ENCODE results near the gene CASQ1.

Gene CASQ1

DNA sequence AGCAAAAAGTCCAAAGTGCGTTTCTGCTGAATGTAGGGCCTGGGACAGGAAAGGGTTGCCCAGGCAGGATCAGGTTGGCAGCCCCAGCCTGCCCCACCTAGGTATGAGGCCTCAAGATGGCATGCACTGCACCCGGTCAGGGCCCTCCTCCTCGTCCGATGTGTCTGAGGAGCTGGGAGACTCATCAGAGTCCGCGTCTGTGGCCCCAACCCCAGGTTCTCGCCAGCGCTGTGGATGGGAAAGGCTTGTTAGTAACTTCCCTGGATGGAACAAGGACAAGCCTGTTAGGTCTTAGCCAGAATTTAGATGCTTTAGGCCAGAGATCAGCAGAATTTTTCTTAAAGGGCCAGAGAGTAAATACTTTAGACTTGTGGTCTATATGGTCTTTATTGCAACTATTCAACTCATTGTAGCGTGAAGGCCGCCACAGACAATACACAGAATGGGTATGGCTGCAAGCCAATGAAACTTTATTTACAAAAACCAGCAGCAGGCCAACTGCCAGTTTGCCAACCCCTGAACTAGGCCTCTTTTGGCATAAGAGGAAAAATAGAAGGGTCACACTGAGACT, 27.2 kb downstream of the CASQ1 start:
- no peak for DNase-seq (ENCODE audit: low read depth, low spot score)
- H3K9me3 ChIP-seq (ENCODE audit: insufficient read depth, low read length) = no peaks in the 10 kb centered on the region
- peaks cover 94% of the 10 kb centered on the region for H3K36me3 ChIP-seq (ENCODE audit: insufficient read depth, insufficient read length, low read length)
- H3K27me3 ChIP-seq (ENCODE audit: insufficient read depth, insufficient read length) = no peaks in the 10 kb centered on the region
- no peak overlapping the region for H3K4me3 ChIP-seq (ENCODE audit: insufficient read length, low read depth)
- H3K4me1 ChIP-seq (ENCODE audit: insufficient read depth, insufficient read length) = peaks cover 13% of the 10 kb centered on the region
- H3K9ac ChIP-seq (ENCODE audit: insufficient read length, low read depth) = no peak overlapping the region
- no peak for TF ChIP-seq ZNF274 (IDR thresholded peaks at IDR 0.05; ENCODE audit: low read depth, low read length)
- no peak for TF ChIP-seq SUZ12 (IDR thresholded peaks at IDR 0.05; ENCODE audit: extremely low read depth, insufficient read depth, insufficient read length)
- no peak for TF ChIP-seq YY1 (IDR thresholded peaks at IDR 0.05; ENCODE audit: insufficient read depth, insufficient read length)

- no peak overlapping the region for H3K4me3 ChIP-seq (ENCODE audit: insufficient read length, low read depth)
- TF ChIP-seq YY1 (IDR thresholded peaks at IDR 0.05; ENCODE audit: insufficient read depth, insufficient read length) (no peak), ZNF274 (IDR thresholded peaks at IDR 0.05; ENCODE audit: low read depth, low read length) (no peak), SUZ12 (IDR thresholded peaks at IDR 0.05; ENCODE audit: extremely low read depth, insufficient read depth, insufficient read length) (no peak)
- DNase-seq (ENCODE audit: low read depth, low spot score) = peak; percentile 71
- H3K9me3 ChIP-seq (ENCODE audit: insufficient read depth, low read length) = no peaks in the 10 kb centered on the region
- H3K36me3 ChIP-seq (ENCODE audit: insufficient read depth, insufficient read length, low read length) = peaks cover 94% of the 10 kb centered on the region
- H3K27me3 ChIP-seq (ENCODE audit: insufficient read depth, insufficient read length) = no peaks in the 10 kb centered on the region
- peaks cover 10% of the 10 kb centered on the region for H3K4me1 ChIP-seq (ENCODE audit: insufficient read depth, insufficient read length)
- H3K9ac ChIP-seq (ENCODE audit: insufficient read length, low read depth) = peak overlapping the region; percentile 17
Observed at GRCh38 chr1:160219062-160219929, 28.9 kb downstream of the CASQ1 start.

GRCh38 chr1:160220301-160220700, 29.9 kb downstream of the CASQ1 start:
- H3K9ac ChIP-seq (ENCODE audit: insufficient read length, low read depth) = no peak overlapping the region

DNA sequence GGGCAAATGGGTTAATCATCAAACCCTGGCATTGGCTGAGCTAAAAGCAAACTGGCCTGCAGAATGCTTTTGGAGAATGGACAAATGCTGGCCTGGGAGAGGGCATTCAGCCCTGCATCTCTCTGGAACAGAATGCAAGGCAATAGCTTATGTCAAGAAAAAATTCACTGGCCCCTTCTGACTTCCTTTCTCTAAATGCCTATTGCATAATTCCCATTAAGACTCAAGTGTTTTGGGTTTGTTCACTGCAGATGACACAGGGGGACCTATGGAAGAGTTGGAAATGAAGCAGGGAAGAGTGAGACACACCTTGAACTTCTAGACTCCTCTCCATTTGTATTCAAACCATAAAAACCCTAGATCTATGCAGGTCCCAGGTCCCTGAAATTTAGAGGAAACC, 30.7 kb downstream of the CASQ1 start:
- H3K4me3 ChIP-seq (ENCODE audit: insufficient read length, low read depth) = no peak overlapping the region
- peaks cover 94% of the 10 kb centered on the region for H3K36me3 ChIP-seq (ENCODE audit: insufficient read depth, insufficient read length, low read length)
- TF ChIP-seq ZNF274 (IDR thresholded peaks at IDR 0.05; ENCODE audit: low read depth, low read length) (no peak), SUZ12 (IDR thresholded peaks at IDR 0.05; ENCODE audit: extremely low read depth, insufficient read depth, insufficient read length) (no peak), YY1 (IDR thresholded peaks at IDR 0.05; ENCODE audit: insufficient read depth, insufficient read length) (no peak)
- no peak overlapping the region for H3K9ac ChIP-seq (ENCODE audit: insufficient read length, low read depth)
- H3K4me1 ChIP-seq (ENCODE audit: insufficient read depth, insufficient read length) = peaks cover 10% of the 10 kb centered on the region
- no peak for DNase-seq (ENCODE audit: low read depth, low spot score)
- no peaks in the 10 kb centered on the region for H3K9me3 ChIP-seq (ENCODE audit: insufficient read depth, low read length)
- H3K27me3 ChIP-seq (ENCODE audit: insufficient read depth, insufficient read length) = no peaks in the 10 kb centered on the region

More at GRCh38 chr1:160220301-160220700, 29.9 kb downstream of the CASQ1 start:
- Histone ChIP-seq H3K27me3 (ENCODE audit: insufficient read depth, insufficient read length) (no peaks in the 10 kb centered on the region), H3K9me3 (ENCODE audit: insufficient read depth, low read length) (no peaks in the 10 kb centered on the region), H3K4me1 (ENCODE audit: insufficient read depth, insufficient read length) (peaks cover 10% of the 10 kb centered on the region), H3K36me3 (ENCODE audit: insufficient read depth, insufficient read length, low read length) (peaks cover 94% of the 10 kb centered on the region), H3K4me3 (ENCODE audit: insufficient read length, low read depth) (no peak overlapping the region)
- DNase-seq (ENCODE audit: low read depth, low spot score) = no peak
- TF ChIP-seq SUZ12 (IDR thresholded peaks at IDR 0.05; ENCODE audit: extremely low read depth, insufficient read depth, insufficient read length) = no peak

DNA sequence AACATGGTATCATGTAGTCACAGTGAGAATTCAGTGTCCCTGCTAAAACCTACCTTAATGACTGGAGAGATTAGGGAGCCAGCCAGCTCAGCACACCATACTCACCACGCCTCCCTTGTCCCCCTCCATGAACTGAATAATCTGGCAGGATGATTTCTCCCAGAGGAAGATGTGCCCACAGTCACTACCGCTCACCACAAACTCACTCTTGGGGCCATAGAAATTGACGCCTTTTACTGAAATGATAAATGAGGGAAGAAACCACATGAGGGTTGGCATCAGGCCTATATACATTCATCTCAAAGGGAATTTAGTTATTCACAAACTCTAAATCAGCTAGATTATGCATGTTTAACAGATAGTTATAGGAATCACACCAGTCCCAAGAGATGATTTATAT, 32.2 kb downstream of the CASQ1 start:
- no peaks in the 10 kb centered on the region for H3K27me3 ChIP-seq (ENCODE audit: insufficient read depth, insufficient read length)
- H3K4me3 ChIP-seq (ENCODE audit: insufficient read length, low read depth) = no peak overlapping the region
- peaks cover 10% of the 10 kb centered on the region for H3K4me1 ChIP-seq (ENCODE audit: insufficient read depth, insufficient read length)
- no peak for DNase-seq (ENCODE audit: low read depth, low spot score)
- peaks cover 94% of the 10 kb centered on the region for H3K36me3 ChIP-seq (ENCODE audit: insufficient read depth, insufficient read length, low read length)
- no peak overlapping the region for H3K9ac ChIP-seq (ENCODE audit: insufficient read length, low read depth)
- H3K9me3 ChIP-seq (ENCODE audit: insufficient read depth, low read length) = no peaks in the 10 kb centered on the region
- TF ChIP-seq YY1 (IDR thresholded peaks at IDR 0.05; ENCODE audit: insufficient read depth, insufficient read length) (no peak), ZNF274 (IDR thresholded peaks at IDR 0.05; ENCODE audit: low read depth, low read length) (no peak), SUZ12 (IDR thresholded peaks at IDR 0.05; ENCODE audit: extremely low read depth, insufficient read depth, insufficient read length) (no peak)

- no peak for DNase-seq (ENCODE audit: low read depth, low spot score)
- Histone ChIP-seq H3K9ac (ENCODE audit: insufficient read length, low read depth) (no peak overlapping the region), H3K36me3 (ENCODE audit: insufficient read depth, insufficient read length, low read length) (peaks cover 98% of the 10 kb centered on the region), H3K4me3 (ENCODE audit: insufficient read length, low read depth) (no peak overlapping the region), H3K27me3 (ENCODE audit: insufficient read depth, insufficient read length) (no peaks in the 10 kb centered on the region), H3K4me1 (ENCODE audit: insufficient read depth, insufficient read length) (peaks cover 3% of the 10 kb centered on the region), H3K9me3 (ENCODE audit: insufficient read depth, low read length) (no peaks in the 10 kb centered on the region)
- no peak for TF ChIP-seq SUZ12 (IDR thresholded peaks at IDR 0.05; ENCODE audit: extremely low read depth, insufficient read depth, insufficient read length)
- TF ChIP-seq YY1 (IDR thresholded peaks at IDR 0.05; ENCODE audit: insufficient read depth, insufficient read length) = no peak
- no peak for TF ChIP-seq ZNF274 (IDR thresholded peaks at IDR 0.05; ENCODE audit: low read depth, low read length)
Observed at GRCh38 chr1:160224606-160225005, 34.2 kb downstream of the CASQ1 start.

GRCh38 chr1:160225345-160225744, 35.0 kb downstream of the CASQ1 start:
- no peaks in the 10 kb centered on the region for H3K27me3 ChIP-seq (ENCODE audit: insufficient read depth, insufficient read length)
- H3K36me3 ChIP-seq (ENCODE audit: insufficient read depth, insufficient read length, low read length) = peaks cover 99% of the 10 kb centered on the region
- TF ChIP-seq ZNF274 (IDR thresholded peaks at IDR 0.05; ENCODE audit: low read depth, low read length) (no peak), YY1 (IDR thresholded peaks at IDR 0.05; ENCODE audit: insufficient read depth, insufficient read length) (no peak), SUZ12 (IDR thresholded peaks at IDR 0.05; ENCODE audit: extremely low read depth, insufficient read depth, insufficient read length) (no peak)
- DNase-seq (ENCODE audit: low read depth, low spot score) = no peak
- H3K4me1 ChIP-seq (ENCODE audit: insufficient read depth, insufficient read length) = peaks cover 3% of the 10 kb centered on the region
- H3K9me3 ChIP-seq (ENCODE audit: insufficient read depth, low read length) = no peaks in the 10 kb centered on the region
- H3K9ac ChIP-seq (ENCODE audit: insufficient read length, low read depth) = no peak overlapping the region
- no peak overlapping the region for H3K4me3 ChIP-seq (ENCODE audit: insufficient read length, low read depth)

Data from NT2/D1 (cell line).